ENCODE results near the gene PTK6.
"Not testable (repeated sequence)": the region's sequence is repeated elsewhere in the genome, so short reads cannot be mapped to it uniquely, and the experiment has no call there.

The PTK6 gene

GRCh38 chr20:63518946-63519667 lies 18.1 kb downstream of the PTK6 start:
- no peak for TF ChIP-seq CTCF (IDR thresholded peaks at IDR 0.05)
- peak overlapping the region in 1 of 2 donors; percentile 97 for H3K27ac ChIP-seq
- DNase-seq (ENCODE audit: low spot score): no peak
- peak overlapping the region; percentile 88 for H3K4me3 ChIP-seq

- no peak for TF ChIP-seq CTCF (IDR thresholded peaks at IDR 0.05)
- Histone ChIP-seq H3K27ac (no peak overlapping the region), H3K4me3 (no peak overlapping the region)
- DNase-seq (ENCODE audit: low spot score): no peak
Measured at GRCh38 chr20:63518351-63518861, 18.8 kb downstream of the PTK6 start.

- no peak for TF ChIP-seq CTCF (IDR thresholded peaks at IDR 0.05)
- Histone ChIP-seq H3K4me3 (no peak overlapping the region), H3K27ac (no peak overlapping the region)
- DNase-seq (ENCODE audit: low spot score): no peak
Measured at GRCh38 chr20:63517376-63518309, 19.5 kb downstream of the PTK6 start.

GRCh38 chr20:63514520-63514919 lies 22.7 kb downstream of the PTK6 start:
- not testable (repeated sequence) for H3K4me3 ChIP-seq; DNase-seq (ENCODE audit: low spot score); H3K27ac ChIP-seq

- TF ChIP-seq CTCF (IDR thresholded peaks at IDR 0.05): no peak
- no peak overlapping the region for H3K4me3 ChIP-seq
- no peak for DNase-seq (ENCODE audit: low spot score)
- H3K27ac ChIP-seq: no peak overlapping the region
Measured at GRCh38 chr20:63513207-63513606, 24.0 kb downstream of the PTK6 start.

GRCh38 chr20:63509088-63509564 lies 28.1 kb downstream of the PTK6 start:
- H3K4me3 ChIP-seq: no peak overlapping the region
- TF ChIP-seq CTCF (IDR thresholded peaks at IDR 0.05): no peak
- DNase-seq (ENCODE audit: low spot score): no peak
- no peak overlapping the region for H3K27ac ChIP-seq

- Histone ChIP-seq H3K4me3 (no peak overlapping the region), H3K27ac (no peak overlapping the region)
- DNase-seq (ENCODE audit: low spot score): no peak
- no peak for TF ChIP-seq CTCF (IDR thresholded peaks at IDR 0.05)
Measured at GRCh38 chr20:63508072-63508768, 29.0 kb downstream of the PTK6 start.
